GM23338 (cell line): ENCODE data around the gene DNAJA2. TPM values are rescaled to one million over a fixed set of nuclear protein-coding genes. Genes with fewer than 3 reads are reported as not detected.

Experiments used
- CTCF ChIP-seq, 2 experiments: fragments of 200-600 bp in 1 of 2; sonication (generic) in 1 of 2; conservative IDR thresholded peaks; 2 replicates each; pipeline versions ENCODE4 v1.5.1 to v1.6.1; 2016 to 2017; ENCODE audit warnings: antibody characterized with exemption in 2 of 2, low read depth in 2 of 2, mild to moderate bottlenecking in 2 of 2, moderate library complexity in 1 of 2
- EZH2 ChIP-seq: fragments of 200-600 bp; sonication (generic); IDR thresholded peaks from one replicate; pipeline ENCODE4 v1.8.0; 2017; ENCODE audit warnings: antibody characterized with exemption, mild to moderate bottlenecking, low read depth; ENCODE audit not compliant: unreplicated experiment
- EZH2phosphoT487 ChIP-seq: fragments of 200-600 bp; sonication (generic); IDR thresholded peaks from one replicate; pipeline ENCODE4 v1.8.1; 2018; ENCODE audit warnings: antibody characterized with exemption; ENCODE audit not compliant: unreplicated experiment
- JUNB ChIP-seq: IDR thresholded peaks from one replicate; pipeline ENCODE4 v1.6.1; 2016; ENCODE audit warnings: antibody characterized with exemption; ENCODE audit not compliant: unreplicated experiment
- NANOG ChIP-seq: IDR thresholded peaks from 2 replicates; pipeline ENCODE4 v1.6.1; 2016; ENCODE audit warnings: antibody characterized with exemption, borderline replicate concordance
- POLR2AphosphoS5 ChIP-seq: IDR thresholded peaks from 2 replicates; pipeline ENCODE4 v1.6.1; 2016; ENCODE audit warnings: antibody characterized with exemption, low read depth
- ZNF331 ChIP-seq: fragments of 250-450 bp; sonication (Bioruptor Pico); IDR thresholded peaks from 2 replicates; pipeline ENCODE4 v1.5.0; 2020; ENCODE audit warnings: low read depth, mild to moderate bottlenecking, moderate library complexity
- ZNF462 ChIP-seq: fragments of 250-450 bp; sonication (Bioruptor Pico); IDR thresholded peaks from 2 replicates; pipeline ENCODE4 v1.5.0; 2020; ENCODE audit warnings: mild to moderate bottlenecking, moderate library complexity
- polyA plus RNA-seq: library from polyadenylated mRNA; unstranded; fragments of >200 nt; fragmentation: Nextera tagmentation; extraction: Ambion mirVana; gene quantifications from 2 replicates; pipeline ENCODE4 v1.2.1, GENCODE V29; 2016
- total RNA-seq: library from RNA; depleted of rRNA; stranded (reverse); fragments of >200 nt; shearing (Covaris generic); gene quantifications from 2 replicates; pipeline ENCODE4 v1.2.3, GENCODE V29; 2014

DNAJA2 gene
- total and polyA plus RNA-seq, 2 experiments from 2014 or later: 94.5 to 101 TPM

GRCh38 chr16:46961373-46962353, 11.8 kb downstream of the DNAJA2 start (continued):
- TF ChIP-seq ZNF462 (CRISPR knock-in tag): no peak
- TF ChIP-seq JUNB: no peak
- no peak for TF ChIP-seq POLR2AphosphoS5
- TF ChIP-seq ZNF331 (CRISPR knock-in tag): no peak
- TF ChIP-seq CTCF (conservative IDR thresholded peaks at IDR 0.05; ENCODE audit: low read depth in 2 of 2): no peak
- TF ChIP-seq EZH2phosphoT487: no peak
- TF ChIP-seq EZH2: no peak
- TF ChIP-seq NANOG: no peak
